Motor neuron (in vitro differentiated cells): Measurements from ENCODE around the gene CIAO2B. TPM values are rescaled to one million over a fixed set of nuclear protein-coding genes. Genes with fewer than 3 reads are reported as not detected.

Source experiments
- ATAC-seq, 8 experiments: fragments of 200-7000 bp; cut with Tn5 transposase; replicated peaks in 6 of 8; 2 replicates each; pipeline ENCODE4 v1.8.0; 2021; ENCODE audit warnings: mild to moderate bottlenecking in 8 of 8, moderate library complexity in 8 of 8
- H3K27ac ChIP-seq, 2 donors: fragments of 250-450 bp; sonication (Bioruptor Pico); 2 replicates each; pipeline ENCODE4 v1.9.0; 2021; ENCODE audit warnings: antibody characterized with exemption in 2 of 2, mild to moderate bottlenecking in 2 of 2, moderate library complexity in 1 of 2
- H3K4me1 ChIP-seq, 2 donors: fragments of 250-450 bp; sonication (Bioruptor Pico); replicated peaks in 1 of 2; 2 replicates each; pipeline ENCODE4 v1.6.1; 2021; ENCODE audit warnings: antibody characterized with exemption in 2 of 2, mild to moderate bottlenecking in 2 of 2, moderate library complexity in 1 of 2
- H3K4me3 ChIP-seq, 5 donors: fragments of 250-450 bp; sonication (Bioruptor Pico); 2 replicates each; pipeline ENCODE4 v1.9.0; 2021; ENCODE audit warnings: antibody characterized with exemption in 5 of 5, mild to moderate bottlenecking in 5 of 5, moderate library complexity in 4 of 5
- WGBS, 10 experiments: fragments of 450-650 bp; shearing (Covaris generic); methylation state at CpG; one replicate each; pipeline ENCODE4 v1.0.0; 2022; 5-methylcytosine and 5-hydroxymethylcytosine counted together
- in situ Hi-C, 9 experiments: fragments of 400-800 bp; cut with MboI; loops; one replicate each; pipeline ENCODE4 v1.15.0; 2021; ENCODE audit warnings: low sequenced_read_pairs in 9 of 9, low pct_unique_long_range_greater_than_20kb in 2 of 9; ENCODE audit not compliant: unreplicated experiment in 9 of 9
- total RNA-seq, 8 experiments: library from RNA; unstranded; fragments of 300-600 nt; gene quantifications; 2 replicates each; pipeline versions ENCODE4 v1.2.3 to v1.2.4, GENCODE V29; 2022

Gene CIAO2B
- total RNA-seq, 8 experiments from 2014 or later: 95.4 to 159 (median 112) TPM

- no peak overlapping the region for H3K4me3 ChIP-seq
- WGBS, 10 experiments: 0 to 49% (median 14%) methylated on average over 2 to 7 of the region's 8 CpGs; no CpG with 5 or more reads in 1 of the 10 experiments
- H3K27ac ChIP-seq: no peak overlapping the region
- ATAC-seq: peak; percentile 60 to 94 (median 79)
- in situ Hi-C loops: loop anchor here in 8 of 9 experiments (10.0 to 25.0 kb wide), 2 partner anchors 201 to 208 kb away; partner anchors contain the start of genes B3GNT9 (in 8 of the 8), FBXL8 (in 8 of the 8), TRADD (in 8 of the 8) and HSF4 (in 7 of the 8)
- H3K4me1 ChIP-seq: peaks cover 0 to under 1% of the 10 kb centered on the region in 2 donors
These were observed 20.0 kb upstream of the CIAO2B start for GRCh38 chr16:66954097-66954659.

DNA sequence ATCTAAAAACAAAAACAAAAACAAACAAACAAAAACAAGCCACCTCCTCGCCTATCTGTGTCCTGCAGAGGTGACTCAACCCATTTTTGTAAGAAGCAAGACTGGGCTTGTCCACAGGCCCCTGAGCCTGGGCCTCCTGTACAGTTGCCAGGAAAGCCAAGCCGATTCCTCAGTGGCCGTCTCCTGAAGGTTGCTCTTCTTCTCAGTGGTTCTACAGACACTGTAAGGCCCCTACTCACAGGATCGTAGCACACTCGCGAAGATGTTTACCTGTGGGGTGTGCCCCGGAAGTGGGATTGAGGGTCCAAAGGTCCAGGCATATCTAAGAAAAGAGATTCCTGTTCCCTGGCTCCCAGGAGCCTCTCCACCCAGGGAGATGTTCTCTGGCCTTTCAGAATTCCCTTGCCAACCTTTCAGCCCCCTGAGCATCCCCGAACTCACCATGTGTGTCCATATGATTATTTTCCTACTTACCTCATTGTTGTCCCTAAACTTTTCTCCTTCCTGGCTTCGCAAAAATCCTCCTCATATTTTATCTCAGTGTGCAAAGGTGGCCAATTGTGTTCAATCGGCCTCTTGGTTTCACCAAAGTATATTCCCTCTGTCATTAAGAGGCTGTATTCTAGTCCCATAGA lies 19.4 kb upstream of the CIAO2B start:
- no peak overlapping the region for H3K4me3 ChIP-seq
- H3K27ac ChIP-seq: no peak overlapping the region
- peak in 2 of 8 experiments; percentile 11 to 24 for ATAC-seq
- H3K4me1 ChIP-seq: peaks cover 2 to 4% of the 10 kb centered on the region in 2 donors
- 20 to 100% (median 61%) methylated on average over 1 to 8 of the region's 10 CpGs; no CpG with 5 or more reads in 1 of the 10 experiments for WGBS, 10 experiments
- in situ Hi-C loops: loop anchor here in 8 of 9 experiments (10.0 to 25.0 kb wide), 2 partner anchors 201 to 209 kb away; partner anchors contain the start of genes B3GNT9 (in 8 of the 8), FBXL8 (in 8 of the 8), TRADD (in 8 of the 8) and HSF4 (in 7 of the 8)

DNA sequence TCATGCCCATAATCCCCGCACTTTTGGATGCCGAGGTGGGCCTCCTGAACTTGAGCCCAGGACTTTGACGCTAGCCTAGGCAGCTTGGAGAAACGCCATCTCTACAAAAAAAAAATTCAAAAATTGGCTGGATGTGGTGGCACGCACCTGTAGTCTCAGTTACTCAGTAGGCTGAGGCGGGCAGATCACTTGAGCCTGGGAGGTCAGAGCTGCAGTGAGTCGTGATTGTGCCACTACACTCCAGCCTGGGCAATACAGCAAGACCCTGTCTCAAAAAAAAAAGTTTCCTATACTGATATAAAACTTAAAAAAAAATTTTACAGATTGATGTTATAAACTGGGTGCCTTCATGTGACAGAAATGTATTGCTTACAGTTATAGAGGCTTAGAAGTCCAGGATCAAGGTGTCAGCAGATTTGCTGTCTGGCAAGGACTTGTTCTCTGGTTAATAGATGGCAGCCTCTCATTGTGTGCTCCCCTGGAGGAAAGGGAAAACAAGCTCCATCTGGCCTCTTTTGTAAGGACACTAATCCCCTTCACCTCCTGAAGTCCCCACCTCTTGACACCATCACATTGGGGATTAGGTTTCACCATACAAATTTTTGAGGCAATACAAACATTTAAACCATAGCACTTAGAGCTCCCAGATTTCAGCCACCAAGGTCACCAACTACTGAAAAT lies 18.4 kb upstream of the CIAO2B start:
- no peak for ATAC-seq
- Histone ChIP-seq H3K4me1 (peaks cover 4 to 9% of the 10 kb centered on the region in 2 donors), H3K4me3 (no peak overlapping the region), H3K27ac (no peak overlapping the region)
- in situ Hi-C loops: loop anchor here in 8 of 9 experiments (10.0 to 25.0 kb wide), 2 partner anchors 202 to 210 kb away; partner anchors contain the start of genes B3GNT9 (in 8 of the 8), FBXL8 (in 8 of the 8), TRADD (in 8 of the 8) and HSF4 (in 7 of the 8)
- 49 to 100% (median 61%) methylated on average over 1 to 6 of the region's 7 CpGs for WGBS, 10 experiments

DNA sequence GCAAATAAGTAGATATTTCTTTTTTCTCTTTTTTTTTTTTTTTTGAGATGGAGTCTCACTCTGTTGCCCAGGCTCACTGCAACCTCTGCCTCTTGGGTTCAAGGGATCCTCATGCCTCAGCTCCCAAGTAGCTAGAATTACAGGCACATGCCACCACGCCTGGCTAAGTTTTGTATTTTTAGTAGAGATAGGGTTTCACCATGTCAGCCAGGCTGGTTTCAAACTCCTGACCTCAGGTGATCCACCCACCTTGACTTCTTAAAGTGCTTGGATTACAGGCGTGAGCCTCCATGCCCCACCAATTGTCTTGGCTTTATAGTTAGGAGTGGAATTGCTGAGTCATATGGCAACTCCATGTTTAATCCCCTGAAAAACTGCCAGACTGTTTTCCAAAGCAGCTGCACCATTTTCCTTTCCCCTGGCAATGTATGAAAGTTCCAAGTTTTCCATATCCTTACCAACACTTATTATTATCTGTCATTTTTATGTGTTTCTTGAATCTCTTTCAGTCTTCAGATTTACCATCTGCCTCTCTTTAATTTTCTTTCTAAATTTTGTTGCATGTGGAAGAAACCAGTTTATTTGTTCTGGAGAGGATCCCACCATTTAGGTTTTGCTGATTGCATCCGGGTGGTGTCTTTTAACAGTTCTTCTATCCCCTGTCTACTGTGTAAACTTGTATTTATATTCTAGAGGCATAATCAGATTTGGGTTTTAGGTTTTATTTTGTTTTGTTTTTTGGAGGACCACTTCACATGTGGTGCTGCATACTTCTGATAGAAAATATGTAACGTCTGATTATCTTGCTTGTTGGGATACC lies 17.0 kb upstream of the CIAO2B start:
- Histone ChIP-seq H3K27ac (no peak overlapping the region), H3K4me1 (peaks cover 4 to 10% of the 10 kb centered on the region in 2 donors), H3K4me3 (no peak overlapping the region)
- ATAC-seq: no peak
- 37 to 100% (median 74%) methylated on average over 3 to 4 of the region's 4 CpGs for WGBS, 10 experiments
- in situ Hi-C loops: loop anchor here in 8 of 9 experiments (10.0 to 25.0 kb wide), 2 partner anchors 204 to 211 kb away; partner anchors contain the start of genes B3GNT9 (in 8 of the 8), FBXL8 (in 8 of the 8), TRADD (in 8 of the 8) and HSF4 (in 7 of the 8)

DNA sequence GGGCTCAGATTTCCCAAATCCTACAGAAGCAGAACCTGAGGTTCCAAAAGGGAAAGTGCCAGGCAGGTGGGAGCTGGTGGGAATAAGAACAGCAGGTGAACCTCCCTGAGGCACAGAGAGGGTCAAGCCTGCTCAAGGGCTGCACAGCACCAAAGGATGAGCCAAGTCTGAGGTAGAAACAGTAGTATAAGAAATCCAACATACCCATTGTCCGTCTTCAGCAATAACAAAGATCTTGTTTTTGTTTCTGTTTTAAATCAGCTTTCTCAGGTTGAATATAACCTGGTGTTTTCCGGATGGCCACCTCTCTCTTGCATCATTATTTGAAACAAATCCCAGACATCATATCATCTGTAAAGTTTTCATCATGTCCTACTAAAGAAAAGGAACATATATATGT lies 16.2 kb upstream of the CIAO2B start:
- ATAC-seq: no peak
- Histone ChIP-seq H3K4me3 (no peak overlapping the region), H3K4me1 (peaks cover 4 to 10% of the 10 kb centered on the region in 2 donors), H3K27ac (no peak overlapping the region)
- in situ Hi-C loops: loop anchor here in 8 of 9 experiments (10.0 to 25.0 kb wide), 2 partner anchors 204 to 212 kb away; partner anchors contain the start of genes B3GNT9 (in 8 of the 8), FBXL8 (in 8 of the 8), TRADD (in 8 of the 8) and HSF4 (in 7 of the 8)
- 47 to 90% (median 68%) methylated on average over 1 to 2 of the region's 2 CpGs; no CpG with 5 or more reads in 2 of the 10 experiments for WGBS, 10 experiments

DNA sequence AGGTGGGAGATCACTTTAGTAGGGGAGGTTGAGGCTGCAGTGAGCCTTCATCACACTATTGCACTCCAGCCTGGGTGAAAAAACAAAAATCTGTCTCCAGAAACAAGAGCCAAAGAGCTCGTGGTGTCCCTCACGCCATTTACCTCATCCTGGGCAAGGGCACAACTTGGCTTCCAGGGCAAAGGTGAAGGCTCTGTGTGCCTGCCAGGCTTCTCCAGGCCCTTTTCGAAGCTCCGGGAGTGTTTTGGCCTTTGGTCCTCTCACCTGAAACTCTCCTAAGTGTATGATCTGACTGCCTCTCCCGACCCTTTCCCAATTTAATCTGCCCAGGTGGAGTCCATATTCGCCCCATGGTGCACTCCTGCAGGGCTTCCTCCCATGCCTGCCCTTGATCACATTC lies 15.3 kb upstream of the CIAO2B start:
- no peak for ATAC-seq
- Histone ChIP-seq H3K4me3 (no peak overlapping the region), H3K27ac (no peak overlapping the region), H3K4me1 (peaks cover 4 to 10% of the 10 kb centered on the region in 2 donors)
- 23 to 100% (median 56%) methylated on average over 1 to 6 of the region's 6 CpGs; no CpG with 5 or more reads in 2 of the 10 experiments for WGBS, 10 experiments
- in situ Hi-C loops: loop anchor here in 1 of 9 experiments (25.0 kb wide), 1 partner anchor 463 kb away; the partner anchor contains the start of gene ZDHHC1

- peaks cover 4 to 10% of the 10 kb centered on the region in 2 donors for H3K4me1 ChIP-seq
- H3K27ac ChIP-seq: no peak overlapping the region
- H3K4me3 ChIP-seq: peak overlapping the region in 3 of 5 donors; percentile 12 to 24 (median 20)
- WGBS, 10 experiments: 8 to 55% (median 15%) methylated on average over 2 to 9 of the region's 21 CpGs; no CpG with 5 or more reads in 6 of the 10 experiments
- in situ Hi-C loops: loop anchor here in 1 of 9 experiments (25.0 kb wide), 1 partner anchor 463 kb away; the partner anchor contains the start of gene ZDHHC1
- peak in 4 of 8 experiments; percentile 2 to 38 (median 36) for ATAC-seq
These were observed 14.6 kb upstream of the CIAO2B start for GRCh38 chr16:66948837-66949225.

- H3K4me1 ChIP-seq: peaks cover 4 to 10% of the 10 kb centered on the region in 2 donors
- in situ Hi-C loops: loop anchor here in 1 of 9 experiments (25.0 kb wide), 1 partner anchor 464 kb away; the partner anchor contains the start of gene ZDHHC1
- H3K27ac ChIP-seq: no peak overlapping the region
- peak; percentile 11 to 63 (median 46) for ATAC-seq
- peak overlapping the region in 4 of 5 donors; percentile 12 to 24 (median 16) for H3K4me3 ChIP-seq
- 0 to 12% (median 2%) methylated on average over 1 to 14 of the region's 44 CpGs; no CpG with 5 or more reads in 6 of the 10 experiments for WGBS, 10 experiments
These were observed 14.1 kb upstream of the CIAO2B start for GRCh38 chr16:66948134-66948836.

GRCh38 chr16:66947302-66948065 lies 13.3 kb upstream of the CIAO2B start:
- 0% methylated on average over 1 to 2 of the region's 23 CpGs; no CpG with 5 or more reads in 4 of the 10 experiments for WGBS, 10 experiments

DNA sequence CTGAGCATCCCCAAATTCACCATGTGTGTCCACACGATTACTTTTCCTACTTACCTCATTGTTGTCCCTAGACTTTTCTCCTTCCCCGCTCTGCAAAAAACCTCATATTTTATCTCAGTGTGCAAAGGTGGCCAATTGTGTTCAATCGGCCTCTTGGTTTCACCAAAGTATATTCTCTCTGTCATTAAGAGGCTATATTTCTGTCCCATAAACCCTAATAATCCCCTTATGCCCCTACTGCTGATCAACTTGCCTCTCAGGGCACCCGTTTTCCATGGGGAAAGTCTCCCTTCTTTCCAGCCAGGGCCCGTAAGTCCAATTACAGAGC lies 12.7 kb upstream of the CIAO2B start:
- peaks cover 4 to 10% of the 10 kb centered on the region in 2 donors for H3K4me1 ChIP-seq
- peak in 1 of 8 experiments; percentile 2 for ATAC-seq
- in situ Hi-C loops: loop anchor here in 1 of 9 experiments (25.0 kb wide), 1 partner anchor 465 kb away; the partner anchor contains the start of gene ZDHHC1

More at GRCh38 chr16:66947302-66948065, 13.3 kb upstream of the CIAO2B start:
- Histone ChIP-seq H3K4me1 (peaks cover 4 to 10% of the 10 kb centered on the region in 2 donors), H3K4me3 (peak overlapping the region in 3 of 5 donors; percentile 12 to 24 (median 20)), H3K27ac (no peak overlapping the region)
- peak; percentile 53 to 86 (median 63) for ATAC-seq
- in situ Hi-C loops: loop anchor here in 1 of 9 experiments (25.0 kb wide), 1 partner anchor 465 kb away; the partner anchor contains the start of gene ZDHHC1

More for the DNA sequence above, 12.7 kb upstream of the CIAO2B start:
- Histone ChIP-seq H3K27ac (no peak overlapping the region), H3K4me3 (no peak overlapping the region)
- 0 to 43% (median 29%) methylated on average over 1 to 5 of the region's 5 CpGs for WGBS, 10 experiments
